GM19397 (cell line): ENCODE data around the gene PACS1.

Experiments
- ATAC-seq: cut with Tn5 transposase; IDR thresholded peaks from one replicate; pipeline ENCODE4 v1.9.1; 2021; ENCODE audit warnings: mild to moderate bottlenecking, moderate library complexity; ENCODE audit not compliant: unreplicated experiment

The PACS1 gene

DNA sequence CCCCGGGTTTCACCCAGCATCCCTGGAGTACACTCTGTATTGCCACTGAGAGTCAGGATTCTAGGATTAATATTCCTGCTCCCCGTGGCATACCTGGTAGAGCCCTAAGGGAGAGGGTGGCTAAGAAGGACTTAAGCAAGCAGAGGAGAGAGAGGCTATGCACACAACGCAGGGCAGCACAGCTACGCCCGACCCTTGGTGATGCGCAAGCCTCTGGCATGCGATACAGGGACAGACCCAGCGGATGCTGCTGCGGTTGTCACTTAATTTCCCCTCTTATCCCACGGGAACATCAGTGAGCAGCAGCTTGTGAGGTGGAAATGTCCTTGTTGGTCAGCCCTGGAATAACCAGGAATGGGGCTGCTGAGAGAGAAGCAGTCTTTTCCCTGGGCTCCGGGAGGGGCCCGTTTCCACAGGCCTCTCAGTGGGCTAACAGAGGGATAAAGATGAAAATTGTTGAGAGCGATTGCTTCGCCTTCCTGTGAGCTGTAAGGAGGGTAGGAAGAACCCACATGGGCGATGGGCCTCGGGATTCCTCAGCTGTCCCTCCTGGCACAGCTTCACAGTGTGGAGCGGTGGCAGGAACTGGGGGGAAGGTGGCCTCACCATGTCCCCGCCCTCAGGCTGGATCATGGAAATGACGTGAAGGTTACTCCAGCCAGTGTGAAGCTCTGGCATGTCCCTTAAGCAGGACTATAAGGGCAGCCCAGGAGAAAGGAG is 149.9 kb downstream of the PACS1 start:
- ATAC-seq: no peak

DNA sequence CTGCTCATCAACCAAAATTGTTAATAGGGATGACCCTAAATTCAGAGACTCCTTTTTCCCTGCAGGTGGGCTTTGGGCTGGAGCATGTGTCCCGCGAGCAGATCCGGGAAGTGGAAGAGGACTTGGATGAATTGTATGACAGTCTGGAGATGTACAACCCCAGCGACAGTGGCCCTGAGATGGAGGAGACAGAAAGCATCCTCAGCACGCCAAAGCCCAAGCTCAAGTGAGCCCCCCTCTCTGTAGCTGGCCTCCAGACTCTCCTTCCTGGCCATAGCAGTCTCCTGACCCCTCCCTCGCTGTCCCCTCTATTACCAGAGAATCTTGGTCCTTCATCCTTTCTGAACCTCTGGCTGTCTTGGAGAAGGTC is 150.5 kb downstream of the PACS1 start:
- no peak for ATAC-seq

DNA sequence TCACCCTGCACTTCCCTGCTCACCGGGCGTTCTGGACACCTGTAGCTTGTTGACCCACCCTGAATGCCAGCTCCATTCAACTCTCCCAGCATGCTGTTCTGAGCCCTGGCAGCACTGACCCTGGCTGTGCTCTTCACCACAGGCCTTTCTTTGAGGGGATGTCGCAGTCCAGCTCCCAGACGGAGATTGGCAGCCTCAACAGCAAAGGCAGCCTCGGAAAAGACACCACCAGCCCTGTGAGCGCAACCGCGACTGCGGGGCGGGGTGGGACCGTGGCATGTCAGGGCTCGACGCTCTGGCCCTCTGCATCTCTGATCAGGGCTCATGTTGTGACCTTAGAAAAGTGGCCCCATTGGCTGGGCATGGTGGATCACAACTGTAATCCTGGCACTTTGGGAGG is 150.9 kb downstream of the PACS1 start:
- ATAC-seq: no peak

GRCh38 chr11:66221726-66222236 is 151.7 kb downstream of the PACS1 start:
- peak; percentile 24 for ATAC-seq

DNA sequence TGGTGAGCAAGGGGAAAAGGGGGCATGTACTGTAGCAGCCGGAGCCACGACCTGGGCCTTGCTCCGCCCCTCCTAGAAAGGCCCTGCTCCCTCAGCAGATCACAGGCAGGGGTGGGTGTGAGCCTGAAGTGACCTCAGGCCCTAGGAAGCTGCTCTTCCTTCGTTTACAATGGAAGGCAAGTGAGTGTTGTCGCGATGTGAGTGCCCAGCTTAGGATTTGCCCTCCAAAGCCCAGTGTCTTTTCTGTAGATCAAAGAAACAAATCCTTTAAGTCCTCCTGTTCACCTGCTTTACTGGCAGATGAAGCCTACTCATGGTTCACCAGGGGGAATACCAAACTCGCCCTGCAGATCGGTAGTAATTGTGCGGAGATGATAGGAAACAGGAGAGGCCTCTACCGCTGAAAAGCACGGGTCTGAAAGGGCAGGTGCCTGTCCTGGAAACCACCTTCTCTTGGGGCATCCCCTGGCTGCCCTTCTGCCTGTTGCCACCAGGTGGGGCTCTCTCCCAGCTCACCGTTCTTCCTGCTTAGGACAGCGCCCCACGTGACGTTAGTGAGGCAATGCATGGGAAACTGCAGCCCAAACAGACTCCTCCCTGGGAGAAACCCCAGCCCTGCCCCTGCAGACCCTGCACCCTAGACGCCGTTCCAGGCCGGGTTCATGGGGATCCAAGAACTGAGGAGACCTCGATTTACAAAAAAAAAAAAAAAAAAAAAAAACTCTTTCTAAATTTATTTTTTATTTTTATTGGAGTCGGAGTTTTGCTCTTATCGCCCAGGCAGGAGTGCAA is 152.5 kb downstream of the PACS1 start:
- peak; percentile 73 for ATAC-seq

- ATAC-seq: no peak
Measured at GRCh38 chr11:66224226-66224855, 154.3 kb downstream of the PACS1 start.

- ATAC-seq: no peak
Measured at GRCh38 chr11:66225066-66225465, 155.0 kb downstream of the PACS1 start.

DNA sequence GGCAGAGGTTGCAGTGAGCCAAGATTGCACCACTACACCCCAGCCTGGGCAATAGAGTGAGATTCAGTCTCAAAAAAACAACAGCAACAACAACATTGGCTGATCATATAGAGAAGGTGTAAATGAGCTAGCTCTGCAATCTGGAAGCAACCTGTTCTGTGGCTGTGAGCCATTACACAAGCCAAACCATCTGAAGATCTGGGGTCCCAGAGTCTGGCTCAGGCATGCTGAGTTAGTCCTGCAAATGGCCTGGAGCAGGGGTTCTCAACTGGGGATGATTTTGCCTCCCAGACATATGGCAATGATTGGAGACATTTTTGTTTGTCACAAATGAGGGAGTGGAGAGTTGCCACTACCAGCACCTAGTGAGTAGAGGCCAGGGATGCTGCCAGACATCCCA is 156.0 kb downstream of the PACS1 start:
- ATAC-seq: no peak

- ATAC-seq: no peak
Measured at GRCh38 chr11:66227700-66228099, 157.6 kb downstream of the PACS1 start.

DNA sequence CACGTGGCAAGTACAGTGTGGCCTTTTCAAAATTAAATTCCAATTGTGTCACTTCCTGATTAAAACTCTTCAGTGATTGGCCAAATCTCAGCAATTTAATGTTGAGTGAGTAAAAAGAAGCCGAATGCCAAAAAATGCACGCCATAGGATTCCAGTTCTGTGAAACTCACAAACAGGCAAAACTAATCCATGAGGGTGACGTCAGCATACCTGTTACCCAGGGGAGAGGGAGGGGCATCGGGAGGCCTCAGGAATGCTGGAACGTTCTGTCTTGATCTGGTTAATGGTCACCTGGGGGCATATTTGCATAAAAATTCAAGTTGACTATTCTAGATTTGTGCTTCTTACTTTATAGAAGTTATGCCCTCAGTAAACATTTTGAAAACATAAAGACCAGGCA is 158.4 kb downstream of the PACS1 start:
- ATAC-seq: no peak

GRCh38 chr11:66230156-66230555 is 160.1 kb downstream of the PACS1 start:
- no peak for ATAC-seq

DNA sequence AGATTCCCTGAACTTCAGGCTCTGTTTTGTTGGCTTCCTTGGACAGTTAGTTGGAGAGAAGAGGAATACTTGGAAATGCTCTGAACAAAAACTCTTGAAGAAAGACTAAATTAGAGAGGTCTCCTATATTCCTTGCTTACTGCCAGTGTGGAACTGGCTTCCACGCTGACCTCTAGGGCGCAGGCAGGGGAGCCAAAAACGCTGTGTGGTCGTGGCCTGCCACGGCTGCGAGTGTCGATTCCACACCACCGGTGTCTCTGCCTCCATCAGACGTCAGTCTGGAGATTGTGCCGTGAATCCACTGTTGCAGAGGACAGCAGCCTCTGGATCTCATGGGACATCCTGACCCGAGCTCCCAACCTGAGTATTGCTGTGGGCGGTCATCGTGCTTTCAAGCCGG is 160.9 kb downstream of the PACS1 start:
- no peak for ATAC-seq

GRCh38 chr11:66231561-66231960 is 161.5 kb downstream of the PACS1 start:
- no peak for ATAC-seq

DNA sequence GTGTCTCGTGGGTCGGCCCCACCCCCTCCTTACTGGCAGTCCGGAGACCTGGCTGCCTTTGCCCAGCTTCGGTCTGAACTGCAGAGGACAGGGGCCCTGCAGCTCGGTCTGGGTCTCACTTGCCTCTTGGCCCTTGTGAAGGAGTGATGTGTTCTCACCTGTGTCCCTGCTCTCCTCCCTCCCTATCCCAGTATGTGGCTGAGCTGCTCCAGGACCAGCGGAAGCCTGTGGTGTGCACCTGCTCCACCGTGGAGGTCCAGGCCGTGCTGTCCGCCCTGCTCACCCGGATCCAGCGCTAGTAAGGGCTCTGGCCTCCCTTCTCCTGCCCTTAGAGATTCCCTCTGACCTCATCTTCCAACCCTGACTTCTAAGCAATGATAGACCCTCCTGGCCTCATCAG is 162.7 kb downstream of the PACS1 start:
- no peak for ATAC-seq

- no peak for ATAC-seq
Measured at GRCh38 chr11:66233301-66233700, 163.2 kb downstream of the PACS1 start.

GRCh38 chr11:66235141-66235540 is 165.1 kb downstream of the PACS1 start:
- no peak for ATAC-seq

DNA sequence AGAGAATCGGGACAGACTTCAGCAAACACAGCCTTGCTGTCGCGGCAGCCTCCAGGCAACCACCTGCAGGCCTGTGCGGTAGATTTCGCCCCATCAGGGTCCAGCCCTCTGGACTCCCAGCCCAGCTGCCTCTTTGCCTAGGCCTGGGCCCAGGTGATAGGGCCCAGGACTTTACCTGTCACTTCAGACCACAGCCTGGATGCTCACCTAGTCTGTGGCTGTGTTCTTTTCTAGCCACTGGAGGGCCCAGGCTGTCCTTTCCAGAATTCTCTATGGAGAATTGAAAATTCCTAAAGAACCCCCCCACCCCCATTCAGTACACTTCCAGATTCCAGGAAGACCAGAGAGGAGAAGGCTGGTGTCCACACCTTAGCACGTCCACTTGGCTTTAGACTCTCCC is 167.8 kb downstream of the PACS1 start:
- ATAC-seq: no peak

- no peak for ATAC-seq
Measured at GRCh38 chr11:66238786-66239413, 168.8 kb downstream of the PACS1 start.

GRCh38 chr11:66239511-66239910 is 169.4 kb downstream of the PACS1 start:
- ATAC-seq: no peak

GRCh38 chr11:66239998-66240780 is 170.1 kb downstream of the PACS1 start:
- no peak for ATAC-seq

DNA sequence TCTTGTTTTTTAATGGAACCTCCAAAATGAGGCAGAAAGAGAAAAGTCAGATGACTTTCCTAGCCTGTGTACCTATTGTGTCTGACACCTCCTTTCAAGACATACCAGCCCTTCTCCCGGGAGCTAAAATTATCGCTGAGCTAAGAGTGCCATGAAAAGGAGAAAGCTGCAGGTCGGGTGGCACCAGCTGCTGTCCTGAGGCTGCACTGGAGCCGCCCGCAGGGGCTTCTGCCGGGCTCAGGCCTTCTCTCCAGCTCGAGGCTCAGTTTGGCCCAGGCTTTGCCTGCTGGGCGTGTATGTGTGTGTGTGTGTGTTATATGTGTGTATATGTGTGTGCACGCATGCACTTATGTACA is 170.7 kb downstream of the PACS1 start:
- ATAC-seq: no peak
